Measurements from ENCODE around the gene PGRMC1.

- TF ChIP-seq CTCF (IDR thresholded peaks at IDR 0.05) (no peak), EZH2 (IDR thresholded peaks at IDR 0.05; ENCODE audit: borderline replicate concordance, insufficient read depth, low read depth, low read length, poor library complexity, severe bottlenecking) (no peak)
Measured at GRCh38 chrX:119223783-119224182, 12.3 kb upstream of the PGRMC1 start.
